KMS-11 (cell line): ENCODE measurements around the gene CCDC92.

Source experiments
- H2AFZ ChIP-seq: fragments of 200-600 bp; sonication (generic); 2 replicates; pipeline ENCODE4 v1.6.1; 2016; ENCODE audit warnings: antibody characterized with exemption, mixed run types, low read depth
- H3K27ac ChIP-seq: fragments of 200-600 bp; sonication (generic); 2 replicates; pipeline ENCODE4 v1.6.1; 2016; ENCODE audit warnings: mild to moderate bottlenecking, mixed run types
- H3K27me3 ChIP-seq: fragments of 200-600 bp; sonication (generic); 2 replicates; pipeline ENCODE4 v1.6.1; 2017; ENCODE audit warnings: mild to moderate bottlenecking, low read depth, mixed run types, moderate library complexity; ENCODE audit not compliant: insufficient read depth
- H3K36me3 ChIP-seq: fragments of 200-600 bp; sonication (generic); 2 replicates; pipeline ENCODE4 v1.6.1; 2017; ENCODE audit warnings: mild to moderate bottlenecking, mixed run types; ENCODE audit not compliant: insufficient read depth
- H3K4me1 ChIP-seq: fragments of 200-600 bp; sonication (generic); 2 replicates; pipeline ENCODE4 v1.6.1; 2016; ENCODE audit warnings: mild to moderate bottlenecking, low read depth, mixed run types; ENCODE audit not compliant: poor library complexity, severe bottlenecking
- H3K4me2 ChIP-seq: fragments of 200-600 bp; sonication (generic); 2 replicates; pipeline ENCODE4 v1.7.0; 2016; ENCODE audit warnings: mild to moderate bottlenecking, mixed run types
- H3K4me3 ChIP-seq: fragments of 200-600 bp; sonication (generic); IDR thresholded peaks from 2 replicates; pipeline ENCODE4 v1.6.1; 2017; ENCODE audit warnings: low read depth, low read length, mixed read lengths; ENCODE audit not compliant: insufficient read depth
- H3K79me2 ChIP-seq: fragments of 200-600 bp; sonication (generic); 2 replicates; pipeline ENCODE4 v1.6.1; 2016; ENCODE audit warnings: low read depth, mixed run types; ENCODE audit not compliant: insufficient read depth
- H3K9ac ChIP-seq: fragments of 200-600 bp; sonication (generic); 2 replicates; pipeline ENCODE4 v1.6.1; 2016; ENCODE audit warnings: mild to moderate bottlenecking, mixed run types
- H4K20me1 ChIP-seq: fragments of 200-600 bp; sonication (generic); 2 replicates; pipeline ENCODE4 v1.6.1; 2016; ENCODE audit warnings: mild to moderate bottlenecking, mixed run types; ENCODE audit not compliant: insufficient read depth
- TF ChIP-seq, protein P1 (sequence below): fragments of 200-600 bp; sonication (generic); conservative IDR thresholded peaks from 2 replicates; pipeline ENCODE4 v1.6.1; 2017; ENCODE audit warnings: low read depth, mild to moderate bottlenecking, antibody characterized with exemption, low read length, moderate library complexity, mixed read lengths

The CCDC92 gene

GRCh38 chr12:123951467-123951866, 21.2 kb downstream of the CCDC92 start:
- no peak overlapping the region for H2AFZ ChIP-seq
- no peaks in the 10 kb centered on the region for H4K20me1 ChIP-seq
- TF ChIP-seq, protein P1, sequence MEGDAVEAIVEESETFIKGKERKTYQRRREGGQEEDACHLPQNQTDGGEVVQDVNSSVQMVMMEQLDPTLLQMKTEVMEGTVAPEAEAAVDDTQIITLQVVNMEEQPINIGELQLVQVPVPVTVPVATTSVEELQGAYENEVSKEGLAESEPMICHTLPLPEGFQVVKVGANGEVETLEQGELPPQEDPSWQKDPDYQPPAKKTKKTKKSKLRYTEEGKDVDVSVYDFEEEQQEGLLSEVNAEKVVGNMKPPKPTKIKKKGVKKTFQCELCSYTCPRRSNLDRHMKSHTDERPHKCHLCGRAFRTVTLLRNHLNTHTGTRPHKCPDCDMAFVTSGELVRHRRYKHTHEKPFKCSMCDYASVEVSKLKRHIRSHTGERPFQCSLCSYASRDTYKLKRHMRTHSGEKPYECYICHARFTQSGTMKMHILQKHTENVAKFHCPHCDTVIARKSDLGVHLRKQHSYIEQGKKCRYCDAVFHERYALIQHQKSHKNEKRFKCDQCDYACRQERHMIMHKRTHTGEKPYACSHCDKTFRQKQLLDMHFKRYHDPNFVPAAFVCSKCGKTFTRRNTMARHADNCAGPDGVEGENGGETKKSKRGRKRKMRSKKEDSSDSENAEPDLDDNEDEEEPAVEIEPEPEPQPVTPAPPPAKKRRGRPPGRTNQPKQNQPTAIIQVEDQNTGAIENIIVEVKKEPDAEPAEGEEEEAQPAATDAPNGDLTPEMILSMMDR, result no peak
- no peaks in the 10 kb centered on the region for H3K27me3 ChIP-seq
- no peak overlapping the region for H3K4me2 ChIP-seq
- no peak overlapping the region for H3K27ac ChIP-seq
- no peaks in the 10 kb centered on the region for H3K79me2 ChIP-seq
- H3K36me3 ChIP-seq, result no peaks in the 10 kb centered on the region
- no peaks in the 10 kb centered on the region for H3K4me1 ChIP-seq
- H3K4me3 ChIP-seq, result no peak overlapping the region
- H3K9ac ChIP-seq, result no peak overlapping the region

- Histone ChIP-seq H3K4me2 (no peak overlapping the region), H2AFZ (no peak overlapping the region)
Observed at GRCh38 chr12:123950476-123951349, 21.9 kb downstream of the CCDC92 start.

GRCh38 chr12:123949770-123950165, 22.9 kb downstream of the CCDC92 start:
- H3K36me3 ChIP-seq, result no peaks in the 10 kb centered on the region
- no peak overlapping the region for H3K4me3 ChIP-seq
- no peak overlapping the region for H3K9ac ChIP-seq
- TF ChIP-seq, protein P1, result no peak
- no peak overlapping the region for H2AFZ ChIP-seq
- H3K4me1 ChIP-seq, result no peaks in the 10 kb centered on the region
- no peak overlapping the region for H3K27ac ChIP-seq
- no peak overlapping the region for H3K4me2 ChIP-seq
- H4K20me1 ChIP-seq, result no peaks in the 10 kb centered on the region
- no peaks in the 10 kb centered on the region for H3K27me3 ChIP-seq
- H3K79me2 ChIP-seq, result no peaks in the 10 kb centered on the region

More at GRCh38 chr12:123950476-123951349, 21.9 kb downstream of the CCDC92 start:
- no peak overlapping the region for H3K9ac ChIP-seq
- TF ChIP-seq, protein P1, result no peak
- H3K27ac ChIP-seq, result no peak overlapping the region
- no peaks in the 10 kb centered on the region for H3K4me1 ChIP-seq
- no peaks in the 10 kb centered on the region for H3K36me3 ChIP-seq
- H3K27me3 ChIP-seq, result no peaks in the 10 kb centered on the region
- no peaks in the 10 kb centered on the region for H4K20me1 ChIP-seq
- H3K79me2 ChIP-seq, result no peaks in the 10 kb centered on the region
- no peak overlapping the region for H3K4me3 ChIP-seq

DNA sequence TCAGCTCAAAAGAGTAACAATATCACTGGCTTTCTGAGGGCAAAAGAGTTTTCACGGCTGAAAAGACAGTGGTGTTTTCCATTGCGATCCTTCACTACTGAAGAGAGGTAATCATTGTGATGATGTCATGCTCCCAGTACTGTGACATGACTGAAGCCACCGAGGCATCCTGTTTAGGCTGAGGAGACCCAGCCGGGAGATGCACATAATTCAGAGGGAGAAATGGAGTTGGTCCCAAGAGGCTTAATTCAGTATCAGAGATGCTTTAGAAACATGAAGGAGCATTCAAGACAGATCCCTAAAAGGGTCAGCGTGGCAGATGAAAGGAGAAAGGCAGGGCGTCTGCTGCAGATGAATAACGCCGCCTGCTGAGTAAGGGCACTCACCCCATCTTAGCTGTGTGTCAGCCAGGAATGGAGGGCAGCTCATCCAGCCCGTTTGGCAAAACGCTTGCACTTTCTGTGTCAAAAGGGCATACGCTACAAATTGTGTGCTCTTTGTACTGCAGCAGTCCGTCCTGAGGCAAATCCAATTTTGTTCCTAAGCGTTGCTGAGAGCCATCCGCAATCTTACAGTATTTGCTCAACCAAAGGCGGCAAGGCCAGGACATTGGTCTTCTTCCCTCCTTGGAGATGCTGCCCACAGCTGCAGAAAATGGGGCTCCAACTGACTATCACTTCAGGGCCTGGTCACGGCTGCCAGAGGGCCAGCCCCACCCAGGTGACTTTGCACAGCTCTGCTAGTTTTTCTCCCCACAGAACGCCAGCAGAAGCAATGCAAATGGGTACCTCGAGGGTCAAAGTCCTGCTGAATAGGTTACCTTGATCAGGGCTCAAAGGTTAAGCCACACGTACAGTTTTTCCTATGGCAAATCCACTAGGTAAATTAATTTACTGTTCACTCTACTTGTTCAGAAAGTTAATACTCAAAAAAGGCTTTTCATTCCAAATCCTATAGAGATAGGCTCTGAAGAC, 23.5 kb downstream of the CCDC92 start:
- Histone ChIP-seq H3K4me3 (no peak overlapping the region), H3K79me2 (no peaks in the 10 kb centered on the region), H3K36me3 (no peaks in the 10 kb centered on the region), H3K9ac (no peak overlapping the region), H3K4me1 (no peaks in the 10 kb centered on the region), H3K4me2 (no peak overlapping the region), H4K20me1 (no peaks in the 10 kb centered on the region), H3K27ac (no peak overlapping the region), H2AFZ (no peak overlapping the region), H3K27me3 (no peaks in the 10 kb centered on the region)
- TF ChIP-seq, protein P1, result no peak
